HepG2 (cell line): ENCODE results near the gene AHCTF1. TPM values are rescaled to one million over a fixed set of nuclear protein-coding genes. Genes with fewer than 3 reads are reported as not detected.
"Not testable (repeated sequence)": the region's sequence is repeated elsewhere in the genome, so short reads cannot be mapped to it uniquely, and the experiment has no call there.

Experiments
- ATAC-seq: fragments of 200-7000 bp; cut with Tn5 transposase; 3 replicates; pipeline ENCODE4 v1.9.1; 2020; ENCODE audit warnings: mild to moderate bottlenecking, moderate library complexity
- BruUV-seq: library from RNA; stranded (reverse); fragments of 400-500 nt; replicated peaks from 2 replicates; lab custom pipeline; 2021; lab: Mats Ljungman, UMichigan
- CTCF ChIA-PET: fragments of 300-600 bp; formaldehyde crosslinking; extraction: SDS; loops from one replicate; lab custom pipeline; 2021; ENCODE audit warnings: low total read pairs, inconsistent platforms, low intra/inter-chr PET ratio; lab: Yijun Ruan, JAX
- POLR2A ChIA-PET: fragments of 350-600 bp; sonication (Branson Sonifier 250); formaldehyde crosslinking; loops from one replicate; lab custom pipeline; 2020; ENCODE audit warnings: antibody characterized with exemption, inconsistent platforms; lab: Yijun Ruan, JAX
- DNase-seq: peaks from one replicate; pipeline ENCODE4 v3.0.0-alpha.2; 2015; ENCODE audit warnings: low spot score
- FAIRE-seq: peaks from 3 replicates; lab custom pipeline; 2011; peaks lifted over from hg19 to GRCh38; lab: Jason Lieb, UNC
- H2AFZ ChIP-seq: one replicate; pipeline ENCODE4 v1.6.1; 2011; ENCODE audit warnings: low read length, inconsistent platforms
- H3K27ac ChIP-seq: fragments of 300-600 bp; 3 replicates; pipeline ENCODE4 v1.8.0; 2011; ENCODE audit warnings: mixed run types, mild to moderate bottlenecking, mixed read lengths, low read length, inconsistent platforms; ENCODE audit not compliant: insufficient read depth; ENCODE audit errors: extremely low read length
- H3K27me3 ChIP-seq, 2 experiments: fragments of 200-600 bp in 1 of 2; 2 replicates in 1 of 2; 3 replicates in 1 of 2; pipeline versions ENCODE4 v1.6.0 to v1.8.0; 2011; ENCODE audit warnings: low read length in 2 of 2, mild to moderate bottlenecking in 2 of 2, moderate library complexity in 2 of 2, inconsistent platforms in 1 of 2; ENCODE audit not compliant: insufficient read depth in 2 of 2, control insufficient read depth in 1 of 2
- H3K36me3 ChIP-seq, 2 experiments: fragments of 200-600 bp in 1 of 2; replicated peaks in 1 of 2; 2 replicates in 1 of 2; 3 replicates in 1 of 2; pipeline versions ENCODE4 v1.5.1 to v1.8.0; 2011; ENCODE audit warnings: low read length in 2 of 2, inconsistent platforms in 1 of 2; ENCODE audit not compliant: insufficient read depth in 2 of 2, control insufficient read depth in 1 of 2
- H3K4me1 ChIP-seq: 2 replicates; pipeline ENCODE4 v1.5.1; 2012; ENCODE audit warnings: low read length, inconsistent platforms; ENCODE audit not compliant: insufficient read depth
- H3K4me2 ChIP-seq: 2 replicates; pipeline ENCODE4 v1.6.0; 2011; ENCODE audit warnings: low read depth, low read length, inconsistent platforms
- H3K4me3 ChIP-seq, 3 experiments: fragments of 200-600 bp in 1 of 3; sonication (generic), shearing (Covaris generic) in 1 of 3; replicated peaks in 1 of 3; 2 replicates each; pipeline ENCODE4 v1.5.1; 2011 to 2016; ENCODE audit warnings: low read length in 3 of 3, inconsistent platforms in 2 of 3, low read depth in 2 of 3, mild to moderate bottlenecking in 2 of 3, control low read depth in 1 of 3, mixed read lengths in 1 of 3; ENCODE audit not compliant: insufficient read depth in 1 of 3
- H3K79me2 ChIP-seq: one replicate; pipeline ENCODE4 v1.6.1; 2011; ENCODE audit warnings: low read length, inconsistent platforms; ENCODE audit not compliant: insufficient read depth
- H3K9ac ChIP-seq: 2 replicates; pipeline ENCODE4 v1.6.0; 2011; ENCODE audit warnings: mild to moderate bottlenecking, low read depth, low read length, inconsistent platforms; ENCODE audit not compliant: insufficient read depth
- H3K9me3 ChIP-seq: 2 replicates; pipeline ENCODE4 v1.5.1; 2012; ENCODE audit warnings: mild to moderate bottlenecking, low read length
- H4K20me1 ChIP-seq: 2 replicates; pipeline ENCODE4 v1.6.0; 2011; ENCODE audit warnings: inconsistent platforms, mild to moderate bottlenecking, low read length, moderate library complexity; ENCODE audit not compliant: insufficient read depth
- CCAR2 ChIP-seq: fragments of 200-400 bp; formaldehyde crosslinking; optimal IDR thresholded peaks from 2 replicates; pipeline ENCODE3; 2018; ENCODE audit warnings: low read depth, mild to moderate bottlenecking, low read length, moderate library complexity
- POLR2A ChIP-seq, 2 experiments: IDR thresholded peaks; 2 replicates each; pipeline ENCODE4 v1.6.1; 2011; ENCODE audit warnings: low read depth in 2 of 2, low read length in 2 of 2, mild to moderate bottlenecking in 1 of 2, moderate library complexity in 1 of 2; ENCODE audit not compliant: insufficient read depth in 1 of 2
- POLR2AphosphoS2 ChIP-seq: IDR thresholded peaks from 2 replicates; pipeline ENCODE4 v1.6.1; 2011; ENCODE audit warnings: low read depth, low read length, improper control_type of control experiment
- ZKSCAN8 ChIP-seq: IDR thresholded peaks from 2 replicates; pipeline ENCODE4 v1.6.1; 2016; ENCODE audit warnings: borderline replicate concordance, missing genetic modification reagents, missing compliant biosample characterization
- WGBS: methylation state at CpG from one replicate; pipeline ENCODE4 v1.1.6; 2017; ENCODE audit warnings: low lambda C conversion rate; 5-methylcytosine and 5-hydroxymethylcytosine counted together
- in situ Hi-C: cut with HindIII; loops from 2 replicates; pipeline ENCODE4 v1.10.0; 2017; ENCODE audit warnings: low pct_unique_long_range_greater_than_20kb; ENCODE audit not compliant: extremely low pct_ligation_motif_present
- intact Hi-C: fragments of 100-400 bp; cut with micrococcal nuclease; formaldehyde crosslinking; loops from one replicate; pipeline ENCODE4 v1.10.0; 2022; ENCODE audit not compliant: unreplicated experiment
- polyA plus RNA-seq, 8 experiments: library from polyadenylated mRNA; depleted of rRNA in 3 of 8; stranded (reverse) in 7 of 8; unstranded in 1 of 8; fragments of >200 nt; fragmentation: Illumina TruSeq in 4 of 8; extraction: Trizol in 4 of 8; gene quantifications; 2 replicates each; pipeline versions ENCODE4 v1.2.1 to v1.2.3, GENCODE V29; 2011 to 2016; ENCODE audit warnings: low read depth in 4 of 8, missing spikeins in 1 of 8, mixed read lengths in 1 of 8; ENCODE audit not compliant: insufficient read depth in 1 of 8
- total RNA-seq, 5 experiments: library from RNA; depleted of rRNA; stranded (reverse); fragments of >200 nt; fragmentation: Illumina TruSeq; extraction: Trizol; gene quantifications; 2 replicates each; pipeline ENCODE4 v1.2.3, GENCODE V29; 2016; ENCODE audit warnings: low read depth in 1 of 5

AHCTF1 gene
- total and polyA plus RNA-seq, 2 of the 13 experiments (the other 11 are each of a cell fraction or from before 2014, with no cell fraction given), result 16.6 to 45.9 TPM

GRCh38 chr1:246840761-246841160 is 91.0 kb downstream of the AHCTF1 start:
- WGBS, result 98% methylated on average over 3 of the region's 3 CpGs
- peaks cover 6 to 25% of the 10 kb centered on the region in 2 experiments for H3K36me3 ChIP-seq
- FAIRE-seq, result peak; percentile 75
- H3K79me2 ChIP-seq, H3K4me2 ChIP-seq, intact Hi-C loops, DNase-seq, BruUV-seq, POLR2A ChIA-PET, H3K9me3 ChIP-seq, H2AFZ ChIP-seq, ATAC-seq, H3K4me1 ChIP-seq, H3K4me3 ChIP-seq, H3K27ac ChIP-seq, H3K9ac ChIP-seq, H3K27me3 ChIP-seq, H4K20me1 ChIP-seq, CTCF ChIA-PET, in situ Hi-C loops: not testable (repeated sequence)

- POLR2A ChIA-PET, result no interaction called here
- no peak overlapping the region for H3K4me2 ChIP-seq
- no peak overlapping the region for H3K9ac ChIP-seq
- CTCF ChIA-PET, result no interaction called here
- in situ Hi-C loops, result no loop called here
- 71% methylated on average over 2 of the region's 2 CpGs for WGBS
- H3K79me2 ChIP-seq, result no peaks in the 10 kb centered on the region
- TF ChIP-seq POLR2AphosphoS2, result 0 out of 2 replicates have a peak, but pooled peaks have one; percentile 51
- TF ChIP-seq POLR2A (IDR thresholded peaks at IDR 0.05; ENCODE audit: insufficient read depth in 1 of 2, low read depth in 2 of 2, low read length in 2 of 2), result 0 out of 4 replicates have a peak, but pooled peaks of 1 of the 2 experiments have one; percentile 8
- TF ChIP-seq ZKSCAN8 (CRISPR knock-in tag), result no peak
- no peak for TF ChIP-seq CCAR2
- FAIRE-seq (no peak), DNase-seq (no peak), ATAC-seq (peak; percentile 16)
- intact Hi-C loops, result no loop called here
- no peaks in the 10 kb centered on the region for H4K20me1 ChIP-seq
- no peaks in the 10 kb centered on the region; a peak in 1 of 5 replicates for H3K27me3 ChIP-seq
- H3K4me3 ChIP-seq, result no peak overlapping the region
- no peaks in the 10 kb centered on the region for H3K9me3 ChIP-seq
- H3K36me3 ChIP-seq, result peaks cover 2 to 6% of the 10 kb centered on the region in 2 experiments; a peak in 4 of 5 replicates
- no TSS peak for BruUV-seq
- no peak overlapping the region for H2AFZ ChIP-seq
- H3K4me1 ChIP-seq, result no peaks in the 10 kb centered on the region
- H3K27ac ChIP-seq, result no peak overlapping the region
Measured at GRCh38 chr1:246838118-246838456, 93.7 kb downstream of the AHCTF1 start.
